A549 treated with Mapracorat at 1 μM for 4 hours (cell line): ENCODE measurements around the gene ANXA2. TPM values are rescaled to one million over a fixed set of nuclear protein-coding genes. Genes with fewer than 3 reads are reported as not detected.

Experiments
- total RNA-seq: library from RNA; stranded (reverse); fragments of 200-300 nt; extraction: Qiagen RNA extraction; gene quantifications from 5 replicates; pipeline ENCODE4 v1.2.3, GENCODE V29; 2022

Gene ANXA2
- 5,043 to 6,122 TPM (median 5,143 TPM) in 5 replicates for total RNA-seq

DNA sequence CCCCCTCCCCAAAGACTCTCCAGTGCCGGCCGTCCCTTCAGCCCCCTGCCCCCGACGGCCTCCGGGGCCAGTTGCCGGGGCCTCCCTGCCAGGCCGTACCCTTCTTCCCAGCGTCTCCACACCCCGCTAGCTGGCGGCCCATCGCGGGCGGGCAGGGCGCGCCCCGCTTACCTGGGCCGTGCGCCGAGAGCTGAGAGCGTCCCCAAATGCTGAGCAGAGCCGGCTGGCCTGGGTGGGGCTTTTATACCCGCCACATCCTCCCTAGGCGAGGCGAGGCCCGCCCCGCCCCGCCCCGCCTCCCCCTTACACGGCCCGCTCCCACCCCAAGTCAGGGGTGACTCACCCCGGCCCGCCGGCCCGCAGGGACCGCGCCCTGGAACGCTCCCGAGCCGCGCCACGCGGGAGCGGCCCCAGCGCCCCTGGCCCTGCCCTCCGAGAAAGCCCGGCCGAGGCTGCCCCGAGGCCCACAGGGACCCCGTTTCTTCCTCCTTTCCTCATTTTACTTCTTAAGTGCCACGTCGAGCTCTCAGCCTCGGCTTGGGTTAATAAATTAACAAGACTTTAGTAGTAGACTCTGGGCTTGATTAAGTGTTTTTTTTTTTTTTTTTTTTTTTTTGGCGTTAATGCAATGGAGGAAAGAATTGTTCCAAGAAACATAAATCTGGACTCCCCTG is at the start of gene ANXA2:
TSS of gene ANXA2 (minus strand) at position 215 of the 674 bp plus-strand sequence. CDS start 11,911 bp downstream, outside the sequence.

Other genes with a start within 250 kb of the ANXA2 start
- gene ICE2, start 81.2 kb upstream of the ANXA2 start, total RNA-seq: 32.4 to 38.2 TPM (median 33.6 TPM) in 5 replicates